ENCODE data around the gene MSH6.
A peak's percentile ranks its signal among the peaks of the same experiment; 100 is the strongest.
"Not testable (repeated sequence)": the region's sequence is repeated elsewhere in the genome, so short reads cannot be mapped to it uniquely, and the experiment has no call there.

Gene MSH6

GRCh38 chr2:47843407-47843806, 60.5 kb downstream of the MSH6 start:
- Mint-ChIP-seq H3K27me3 (no peaks in the 10 kb centered on the region), H3K4me1 (ENCODE audit: low read depth) (peaks cover 44% of the 10 kb centered on the region), H3K36me3 (ENCODE audit: low read depth) (peaks cover 27% of the 10 kb centered on the region), H3K27ac (peak overlapping the region; percentile 77), H3K4me3 (no peak overlapping the region), H3K9me3 (no peaks in the 10 kb centered on the region)
- no peak for DNase-seq

GRCh38 chr2:47844162-47844561, 61.2 kb downstream of the MSH6 start:
- no peaks in the 10 kb centered on the region for H3K27me3 Mint-ChIP-seq
- peaks cover 46% of the 10 kb centered on the region for H3K4me1 Mint-ChIP-seq (ENCODE audit: low read depth)
- DNase-seq, result no peak
- H3K27ac Mint-ChIP-seq, result no peak overlapping the region
- no peaks in the 10 kb centered on the region for H3K9me3 Mint-ChIP-seq
- peaks cover 19% of the 10 kb centered on the region for H3K36me3 Mint-ChIP-seq (ENCODE audit: low read depth)
- H3K4me3 Mint-ChIP-seq, result no peak overlapping the region

- Mint-ChIP-seq H3K9me3 (no peaks in the 10 kb centered on the region), H3K4me3 (no peak overlapping the region), H3K27me3 (no peaks in the 10 kb centered on the region), H3K4me1 (ENCODE audit: low read depth) (peaks cover 56% of the 10 kb centered on the region), H3K27ac (peak overlapping the region; percentile 14), H3K36me3 (ENCODE audit: low read depth) (peaks cover 12% of the 10 kb centered on the region)
- DNase-seq, result no peak
Observed at GRCh38 chr2:47849368-47849767, 66.4 kb downstream of the MSH6 start.

GRCh38 chr2:47850198-47850597, 67.3 kb downstream of the MSH6 start:
- Mint-ChIP-seq H3K9me3 (no peaks in the 10 kb centered on the region), H3K27ac (peak overlapping the region; percentile 44), H3K4me1 (ENCODE audit: low read depth) (peaks cover 51% of the 10 kb centered on the region), H3K27me3 (no peaks in the 10 kb centered on the region), H3K36me3 (ENCODE audit: low read depth) (peaks cover 12% of the 10 kb centered on the region), H3K4me3 (no peak overlapping the region)
- DNase-seq, result no peak

GRCh38 chr2:47853067-47853777, 70.3 kb downstream of the MSH6 start:
- H3K9me3 Mint-ChIP-seq, result not testable (repeated sequence)

More at GRCh38 chr2:47853067-47853777, 70.3 kb downstream of the MSH6 start:
- not testable (repeated sequence) for H3K27ac Mint-ChIP-seq, H3K27me3 Mint-ChIP-seq, H3K4me3 Mint-ChIP-seq, DNase-seq
- Mint-ChIP-seq H3K36me3 (ENCODE audit: low read depth) (peaks cover 19% of the 10 kb centered on the region), H3K4me1 (ENCODE audit: low read depth) (peaks cover 66% of the 10 kb centered on the region)
